ENCODE results near the gene RYR3.

DNA sequence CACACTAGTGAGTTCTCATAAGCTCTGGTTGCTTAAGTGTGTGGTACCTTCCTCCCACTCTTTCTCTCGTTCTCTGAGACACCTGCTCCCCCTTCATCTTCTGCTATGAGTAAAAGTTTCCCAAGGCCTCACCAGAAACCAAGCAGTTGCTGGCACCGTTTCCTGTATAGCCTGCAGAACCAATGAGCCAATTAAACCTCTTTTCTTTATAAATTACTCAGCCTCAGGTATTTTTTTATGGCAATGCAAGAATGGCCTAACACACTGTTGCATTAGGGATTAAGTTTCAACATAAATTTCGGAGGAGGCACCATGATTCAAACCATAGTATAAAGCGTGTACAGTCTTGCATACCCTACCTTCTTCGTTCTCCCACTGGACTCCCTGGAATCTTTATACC, 405.3 kb downstream of the RYR3 start:
- TF ChIP-seq POLR2A (IDR thresholded peaks at IDR 0.05) = no peak
- TF ChIP-seq, protein P1, sequence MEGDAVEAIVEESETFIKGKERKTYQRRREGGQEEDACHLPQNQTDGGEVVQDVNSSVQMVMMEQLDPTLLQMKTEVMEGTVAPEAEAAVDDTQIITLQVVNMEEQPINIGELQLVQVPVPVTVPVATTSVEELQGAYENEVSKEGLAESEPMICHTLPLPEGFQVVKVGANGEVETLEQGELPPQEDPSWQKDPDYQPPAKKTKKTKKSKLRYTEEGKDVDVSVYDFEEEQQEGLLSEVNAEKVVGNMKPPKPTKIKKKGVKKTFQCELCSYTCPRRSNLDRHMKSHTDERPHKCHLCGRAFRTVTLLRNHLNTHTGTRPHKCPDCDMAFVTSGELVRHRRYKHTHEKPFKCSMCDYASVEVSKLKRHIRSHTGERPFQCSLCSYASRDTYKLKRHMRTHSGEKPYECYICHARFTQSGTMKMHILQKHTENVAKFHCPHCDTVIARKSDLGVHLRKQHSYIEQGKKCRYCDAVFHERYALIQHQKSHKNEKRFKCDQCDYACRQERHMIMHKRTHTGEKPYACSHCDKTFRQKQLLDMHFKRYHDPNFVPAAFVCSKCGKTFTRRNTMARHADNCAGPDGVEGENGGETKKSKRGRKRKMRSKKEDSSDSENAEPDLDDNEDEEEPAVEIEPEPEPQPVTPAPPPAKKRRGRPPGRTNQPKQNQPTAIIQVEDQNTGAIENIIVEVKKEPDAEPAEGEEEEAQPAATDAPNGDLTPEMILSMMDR (IDR thresholded peaks at IDR 0.05) = no peak

Measured in lower leg skin (tissue), 3 donors.